Stimulated activated naive CD8-positive, alpha-beta T cell treated with anti-CD3 and anti-CD28 coated beads, Interleukin-15, Interleukin-2, amounts not matched to agents 100 ng/mL and 50 ng/mL, for 24 hours (primary cell): ENCODE results near the gene ERN2.
A peak's percentile ranks its signal among the peaks of the same experiment; 100 is the strongest.
"Not testable (repeated sequence)": the region's sequence is repeated elsewhere in the genome, so short reads cannot be mapped to it uniquely, and the experiment has no call there.

ENCODE experiments used
- H3K27ac Mint-ChIP-seq: one replicate; pipeline ENCODE4 v1.8.0; 2021; ENCODE audit warnings: mild to moderate bottlenecking, mixed read lengths
- H3K27me3 Mint-ChIP-seq: one replicate; pipeline ENCODE4 v1.8.0; 2021; ENCODE audit warnings: mixed read lengths
- H3K36me3 Mint-ChIP-seq: one replicate; pipeline ENCODE4 v1.8.0; 2021; ENCODE audit warnings: low read depth, mixed read lengths
- H3K4me1 Mint-ChIP-seq: one replicate; pipeline ENCODE4 v1.8.0; 2021; ENCODE audit warnings: low read depth, mixed read lengths
- H3K4me3 Mint-ChIP-seq: one replicate; pipeline ENCODE4 v1.8.0; 2021; ENCODE audit warnings: mild to moderate bottlenecking, mixed read lengths
- H3K9me3 Mint-ChIP-seq: one replicate; pipeline ENCODE4 v1.8.0; 2021; ENCODE audit warnings: mixed read lengths

ERN2 gene

DNA sequence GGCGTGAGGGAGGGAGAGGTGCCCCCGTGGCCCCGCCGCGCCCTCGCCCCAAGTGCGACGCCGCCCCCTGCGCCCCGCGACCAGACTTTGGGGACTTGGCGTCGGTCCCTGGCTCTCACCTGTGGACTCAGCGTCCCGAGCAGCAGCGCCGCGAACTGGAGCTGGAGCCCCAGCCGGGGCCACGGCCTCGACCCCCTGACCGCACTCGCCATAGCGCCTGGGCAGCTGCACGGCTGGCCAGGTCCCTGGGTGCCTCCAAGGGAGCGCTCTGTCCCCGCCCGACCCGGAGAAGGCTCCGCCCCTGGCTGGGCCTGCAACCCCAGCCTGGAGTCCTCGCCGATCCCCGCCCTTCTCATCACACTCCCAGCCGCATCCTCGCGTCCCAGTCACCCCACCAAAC is at the start of gene ERN2:
Gene ERN2 (minus strand): TSS at position 247 of the 400 bp plus-strand sequence. CDS start 35 bp downstream, at position 212.
- Mint-ChIP-seq H3K27ac (no peak within 1 kb of the TSS), H3K4me3 (no peak within 1 kb of the TSS), H3K36me3 (no peaks in the 10 kb centered on the region), H3K4me1 (no peaks in the 10 kb centered on the region), H3K27me3 (peaks cover 66% of the 10 kb centered on the region), H3K9me3 (peaks cover 11% of the 10 kb centered on the region)

DNA sequence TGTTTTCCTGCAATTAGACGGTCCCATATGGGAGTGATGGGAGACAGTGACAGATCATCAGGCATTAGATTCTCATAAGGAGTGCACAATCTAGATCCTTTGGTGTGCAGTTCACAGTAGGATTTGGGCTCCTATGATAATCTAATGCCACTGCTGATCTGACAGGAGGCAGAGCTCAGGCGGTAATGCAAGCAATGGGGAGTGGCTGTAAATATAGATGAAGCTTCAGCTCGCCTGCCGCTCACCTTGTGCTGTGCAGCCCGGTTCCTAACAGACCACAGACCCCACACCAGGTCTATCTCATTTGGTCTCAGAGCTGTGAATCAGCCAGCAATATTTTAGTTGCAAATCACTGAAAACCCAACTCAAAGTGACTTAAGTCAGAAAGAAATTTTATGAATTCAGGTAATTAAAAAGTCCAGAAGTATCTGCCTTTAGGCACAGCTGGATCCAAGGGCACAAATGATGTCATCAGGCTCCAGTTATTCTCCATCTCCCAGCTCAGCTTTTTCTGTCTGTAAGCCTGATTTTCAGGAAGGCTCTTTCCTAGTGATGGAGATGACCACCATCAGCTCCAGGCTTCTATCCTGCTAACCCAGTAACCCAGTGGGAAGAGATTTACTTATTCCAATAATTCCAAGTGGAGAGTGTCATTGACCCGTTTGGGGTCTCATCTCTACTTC is 45.1 kb upstream of the ERN2 start:
- Mint-ChIP-seq H3K4me1 (no peaks in the 10 kb centered on the region), H3K9me3 (no peaks in the 10 kb centered on the region), H3K36me3 (no peaks in the 10 kb centered on the region), H3K27me3 (peaks cover 58% of the 10 kb centered on the region), H3K27ac (no peak overlapping the region), H3K4me3 (no peak overlapping the region)

- Mint-ChIP-seq H3K4me3 (no peak overlapping the region), H3K36me3 (no peaks in the 10 kb centered on the region), H3K27me3 (peaks cover 59% of the 10 kb centered on the region), H3K4me1 (no peaks in the 10 kb centered on the region), H3K9me3 (no peaks in the 10 kb centered on the region), H3K27ac (no peak overlapping the region)
Observed at GRCh38 chr16:23757116-23757515, 44.1 kb upstream of the ERN2 start.

- H3K4me1 Mint-ChIP-seq, result no peaks in the 10 kb centered on the region
- H3K27ac Mint-ChIP-seq, result no peak overlapping the region
- no peaks in the 10 kb centered on the region for H3K9me3 Mint-ChIP-seq
- no peak overlapping the region for H3K4me3 Mint-ChIP-seq
- peaks cover 57% of the 10 kb centered on the region for H3K27me3 Mint-ChIP-seq
- no peaks in the 10 kb centered on the region for H3K36me3 Mint-ChIP-seq
Observed at GRCh38 chr16:23755484-23755809, 42.4 kb upstream of the ERN2 start.

DNA sequence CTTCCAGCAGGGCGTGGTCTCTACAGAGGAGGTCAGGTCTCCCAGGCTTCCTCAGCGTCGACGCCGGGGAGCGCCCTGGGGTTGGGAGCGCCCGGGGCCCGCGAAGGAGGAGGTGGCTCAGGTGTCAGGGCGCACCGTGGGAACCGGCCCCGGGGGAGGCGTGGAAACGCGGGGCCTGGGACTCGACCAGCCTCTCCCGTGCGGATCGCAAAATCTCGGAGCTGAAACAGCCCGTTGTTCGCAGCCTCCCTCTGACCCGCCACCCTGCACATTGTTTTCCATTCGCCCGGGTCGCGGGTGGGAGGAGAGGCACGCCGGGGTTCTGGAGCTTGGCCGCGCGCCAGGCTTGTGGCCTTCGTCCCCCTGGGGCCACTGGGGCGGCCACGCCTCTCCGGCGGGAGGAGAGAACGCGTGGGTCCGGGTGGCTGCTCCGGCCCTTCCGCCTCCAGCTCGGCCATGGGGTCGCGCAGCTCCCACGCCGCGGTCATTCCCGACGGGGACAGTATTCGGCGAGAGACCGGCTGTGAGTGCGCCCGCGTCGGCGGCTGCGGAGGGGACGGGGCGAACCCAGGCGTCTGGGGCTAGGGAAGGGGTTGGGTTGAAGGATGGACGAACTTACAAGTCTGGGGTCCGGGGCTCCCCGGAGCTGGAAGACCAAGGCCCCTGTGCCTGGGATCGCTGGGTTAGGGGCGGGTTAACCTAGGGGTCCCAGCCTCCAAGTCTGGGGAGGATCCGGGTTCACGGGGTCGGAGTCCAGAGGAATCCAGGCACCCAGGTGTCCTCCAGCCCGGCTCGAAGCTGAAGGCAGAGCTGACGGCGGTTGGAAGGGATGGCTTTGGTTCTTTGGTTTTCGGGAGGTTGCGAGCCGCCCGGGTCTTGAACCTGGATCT is 41.8 kb upstream of the ERN2 start, which contains the start of gene CHP2:
Gene CHP2 (plus strand): TSS at position 433 of the 890 bp plus-strand sequence. CDS start 24 bp downstream, at position 457.
- Mint-ChIP-seq H3K36me3 (no peaks in the 10 kb centered on the region), H3K9me3 (no peaks in the 10 kb centered on the region), H3K27me3 (peaks cover 56% of the 10 kb centered on the region), H3K4me3 (no peak within 1 kb of the TSS), H3K27ac (no peak within 1 kb of the TSS), H3K4me1 (no peaks in the 10 kb centered on the region)

DNA sequence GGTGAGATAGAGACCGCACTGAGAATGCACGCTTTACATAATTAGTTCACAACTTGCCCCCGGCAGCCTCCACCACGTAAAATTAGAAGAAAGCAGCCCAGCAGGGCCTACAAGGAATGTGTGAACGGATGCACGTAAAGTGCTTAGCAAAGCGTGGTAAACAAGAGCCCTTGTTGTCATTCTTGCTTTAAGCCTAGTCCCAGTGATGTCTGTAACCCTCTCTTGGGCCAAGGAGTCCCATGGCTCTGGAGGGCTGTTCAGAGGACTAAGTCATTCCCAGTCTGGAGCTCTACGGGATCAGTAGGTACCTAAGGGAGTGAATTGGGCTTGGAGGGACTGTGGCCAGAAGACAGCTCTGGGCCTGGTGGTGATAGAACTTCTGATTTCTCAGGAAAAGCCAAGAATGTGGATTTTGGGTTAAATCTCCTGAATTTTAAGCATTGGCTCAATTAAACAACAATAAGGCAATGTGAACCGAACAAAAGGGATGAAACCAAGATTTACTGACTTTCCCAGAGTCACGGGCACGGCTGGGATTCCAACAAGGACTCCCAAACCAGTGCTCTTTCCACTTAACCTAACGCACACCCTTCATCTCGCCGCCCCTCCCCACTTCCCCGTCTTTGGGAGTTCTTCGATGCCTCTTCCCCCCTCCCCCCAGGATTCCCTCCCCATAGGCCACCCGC is 41.0 kb upstream of the ERN2 start:
- H3K9me3 Mint-ChIP-seq, result no peaks in the 10 kb centered on the region
- no peak overlapping the region for H3K4me3 Mint-ChIP-seq
- H3K4me1 Mint-ChIP-seq, result no peaks in the 10 kb centered on the region
- H3K27me3 Mint-ChIP-seq, result peaks cover 53% of the 10 kb centered on the region
- no peaks in the 10 kb centered on the region for H3K36me3 Mint-ChIP-seq
- H3K27ac Mint-ChIP-seq, result no peak overlapping the region

GRCh38 chr16:23751053-23751452 is 38.0 kb upstream of the ERN2 start:
- not testable (repeated sequence) for H3K4me1 Mint-ChIP-seq, H3K9me3 Mint-ChIP-seq, H3K4me3 Mint-ChIP-seq, H3K27ac Mint-ChIP-seq, H3K36me3 Mint-ChIP-seq
- peaks cover 43% of the 10 kb centered on the region for H3K27me3 Mint-ChIP-seq

- Mint-ChIP-seq H3K27me3 (peaks cover 44% of the 10 kb centered on the region), H3K27ac (no peak overlapping the region), H3K36me3 (no peaks in the 10 kb centered on the region), H3K4me1 (no peaks in the 10 kb centered on the region), H3K4me3 (no peak overlapping the region), H3K9me3 (peaks cover 6% of the 10 kb centered on the region)
Observed at GRCh38 chr16:23748630-23749029, 35.6 kb upstream of the ERN2 start.

DNA sequence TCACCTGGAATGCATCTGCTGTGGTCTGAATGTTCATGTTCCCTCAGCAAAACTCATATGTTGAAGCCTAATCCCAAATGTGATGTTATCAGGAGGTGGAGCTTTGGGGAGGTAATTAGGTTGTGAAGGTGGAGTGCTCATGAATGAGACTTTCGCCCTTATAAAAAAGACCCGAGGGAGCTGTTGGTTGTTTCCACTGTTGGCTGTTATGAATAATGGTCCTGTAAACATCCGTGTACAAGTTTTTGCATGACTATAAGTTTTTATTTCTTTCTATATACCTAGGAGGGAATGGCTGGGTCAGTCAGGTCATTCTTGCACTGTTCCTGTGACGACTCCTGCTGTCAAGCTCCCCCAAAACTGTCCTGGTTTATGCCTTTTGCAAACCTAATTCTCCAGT is 32.2 kb upstream of the ERN2 start:
- no peaks in the 10 kb centered on the region for H3K4me1 Mint-ChIP-seq
- no peaks in the 10 kb centered on the region for H3K36me3 Mint-ChIP-seq
- no peak overlapping the region for H3K27ac Mint-ChIP-seq
- H3K27me3 Mint-ChIP-seq, result peaks cover 48% of the 10 kb centered on the region
- peaks cover 6% of the 10 kb centered on the region for H3K9me3 Mint-ChIP-seq
- no peak overlapping the region for H3K4me3 Mint-ChIP-seq

DNA sequence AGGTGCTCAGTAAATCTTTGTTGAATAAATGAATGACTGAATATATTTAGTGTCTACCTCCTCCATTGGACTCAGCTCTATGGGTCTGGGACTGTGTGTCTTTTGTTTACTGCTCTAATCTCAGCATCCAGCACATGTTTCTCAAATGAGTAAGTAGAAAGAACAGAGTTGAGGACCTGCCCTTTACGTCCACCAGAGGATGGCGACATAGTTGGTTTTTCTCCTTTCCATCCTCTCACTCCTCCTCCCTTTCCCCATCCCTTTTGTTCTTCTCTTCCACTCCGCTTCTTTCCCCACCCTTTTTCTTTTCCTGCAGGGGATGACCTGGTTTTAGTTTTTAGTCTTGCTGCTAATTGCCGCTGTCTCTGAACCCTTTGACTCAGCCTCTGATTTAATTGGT is 29.7 kb upstream of the ERN2 start:
- Mint-ChIP-seq H3K9me3 (peaks cover 6% of the 10 kb centered on the region), H3K27me3 (peaks cover 42% of the 10 kb centered on the region), H3K36me3 (no peaks in the 10 kb centered on the region), H3K4me1 (no peaks in the 10 kb centered on the region), H3K4me3 (no peak overlapping the region), H3K27ac (no peak overlapping the region)

- Mint-ChIP-seq H3K4me1 (no peaks in the 10 kb centered on the region), H3K27me3 (peaks cover 36% of the 10 kb centered on the region), H3K4me3 (no peak overlapping the region), H3K27ac (no peak overlapping the region), H3K9me3 (peaks cover 3% of the 10 kb centered on the region), H3K36me3 (no peaks in the 10 kb centered on the region)
Observed at GRCh38 chr16:23741675-23742303, 28.8 kb upstream of the ERN2 start.

DNA sequence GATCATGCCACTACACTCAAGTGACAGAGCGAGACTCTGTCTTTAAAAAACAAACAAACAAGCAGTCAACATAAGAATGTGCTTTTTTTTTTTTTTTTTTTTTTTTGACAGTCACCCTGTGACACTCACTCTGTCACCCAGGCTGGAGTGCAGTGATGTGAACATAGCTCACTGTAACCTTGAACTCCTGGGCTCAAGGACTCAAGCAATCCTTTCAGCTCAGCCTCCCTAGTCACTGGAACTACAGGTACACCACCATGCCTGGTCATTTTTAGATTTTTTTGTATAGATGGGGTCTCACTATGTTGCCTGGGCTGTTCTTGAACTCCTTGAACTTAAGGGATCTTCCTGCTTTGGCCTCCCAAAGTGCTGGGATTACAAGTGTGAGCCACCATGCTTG is 26.5 kb upstream of the ERN2 start:
- Mint-ChIP-seq H3K4me3 (no peak overlapping the region), H3K9me3 (no peaks in the 10 kb centered on the region), H3K36me3 (no peaks in the 10 kb centered on the region), H3K27me3 (peaks cover 22% of the 10 kb centered on the region), H3K27ac (no peak overlapping the region), H3K4me1 (peaks cover 9% of the 10 kb centered on the region)

DNA sequence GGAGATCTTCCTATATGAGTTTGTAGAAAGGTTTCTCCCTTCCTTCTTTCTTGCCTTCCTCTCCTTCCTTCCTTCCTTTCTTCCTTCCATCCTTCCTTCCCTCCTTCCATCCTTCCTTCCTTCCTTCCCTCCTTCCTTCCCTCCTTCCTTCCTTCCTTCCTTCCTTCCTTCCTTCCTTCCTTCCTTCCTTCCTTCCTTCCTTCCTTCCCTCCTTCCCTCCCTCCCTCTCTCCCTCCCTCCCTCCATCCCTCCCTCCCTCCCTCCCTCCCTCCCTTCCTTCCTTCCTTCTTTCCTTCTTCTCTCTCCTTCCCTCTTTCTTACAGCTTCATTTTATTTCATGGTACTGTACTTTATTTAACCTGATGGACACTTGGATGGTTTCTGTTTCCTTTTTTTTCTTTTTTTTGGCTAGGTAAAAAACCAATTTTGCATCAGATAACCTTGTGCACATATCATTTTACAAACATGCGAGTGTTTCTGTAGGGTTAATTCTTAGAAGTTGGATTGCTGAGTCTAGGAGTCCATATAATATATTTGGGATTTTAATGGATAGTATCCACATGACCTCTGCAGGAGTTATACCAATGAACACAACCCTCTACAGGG is 24.5 kb upstream of the ERN2 start:
- H3K4me3 Mint-ChIP-seq, H3K4me1 Mint-ChIP-seq, H3K36me3 Mint-ChIP-seq, H3K9me3 Mint-ChIP-seq: not testable (repeated sequence)
- Mint-ChIP-seq H3K27me3 (peaks cover 11% of the 10 kb centered on the region), H3K27ac (peak overlapping the region; percentile 46)

- Mint-ChIP-seq H3K36me3 (no peaks in the 10 kb centered on the region), H3K9me3 (no peaks in the 10 kb centered on the region), H3K27ac (no peak overlapping the region), H3K27me3 (peaks cover 8% of the 10 kb centered on the region), H3K4me1 (peaks cover 9% of the 10 kb centered on the region), H3K4me3 (no peak overlapping the region)
Observed at GRCh38 chr16:23734176-23734893, 21.3 kb upstream of the ERN2 start.
